K562 (cell line): ENCODE data around the gene LAMA3. TPM values are rescaled to one million over a fixed set of nuclear protein-coding genes. Genes with fewer than 3 reads are reported as not detected.

Experiments
- ATF2 ChIP-seq: sonication (generic); formaldehyde crosslinking; IDR thresholded peaks from 2 replicates; pipeline ENCODE4 v1.8.1; 2022; ENCODE audit warnings: missing genetic modification reagents
- polyA plus RNA-seq, 8 experiments: library from polyadenylated mRNA; depleted of rRNA in 4 of 8; stranded (reverse) in 5 of 8; unstranded in 3 of 8; fragments of >200 nt; fragmentation: Nextera tagmentation in 2 of 8; fragmentation: Illumina TruSeq in 1 of 8; extraction: Ambion mirVana in 2 of 8; extraction: Trizol in 1 of 8; gene quantifications; 2 replicates each; pipeline versions ENCODE4 v1.2.1 to v1.2.3, GENCODE V29; 2011 to 2014; ENCODE audit warnings: inconsistent platforms in 1 of 8, missing spikeins in 1 of 8
- total RNA-seq, 7 experiments: library from RNA; depleted of rRNA in 6 of 7; stranded (reverse); fragments of >200 nt in 6 of 7; fragmentation: Illumina TruSeq in 2 of 7; extraction: Trizol in 2 of 7; gene quantifications; 2 replicates each; pipeline versions ENCODE4 v1.2.1 to v1.2.3, GENCODE V29; 2011 to 2021; ENCODE audit warnings: low replicate concordance in 1 of 7
- TF ChIP-seq, protein P1 (sequence below), 2 experiments: fragments of 450-650 bp; formaldehyde crosslinking in 1 of 2; IDR thresholded peaks; 2 replicates each; pipeline versions ENCODE4 v1.4.0 to v1.6.1; 2014 to 2020; ENCODE audit warnings: mild to moderate bottlenecking in 2 of 2, borderline replicate concordance in 1 of 2, low read depth in 1 of 2

Gene LAMA3
- total and polyA plus RNA-seq, 9 of the 15 experiments (the other 6 are each of a cell fraction or from before 2014, with no cell fraction given), result 0.07 TPM; not detected in 8

DNA sequence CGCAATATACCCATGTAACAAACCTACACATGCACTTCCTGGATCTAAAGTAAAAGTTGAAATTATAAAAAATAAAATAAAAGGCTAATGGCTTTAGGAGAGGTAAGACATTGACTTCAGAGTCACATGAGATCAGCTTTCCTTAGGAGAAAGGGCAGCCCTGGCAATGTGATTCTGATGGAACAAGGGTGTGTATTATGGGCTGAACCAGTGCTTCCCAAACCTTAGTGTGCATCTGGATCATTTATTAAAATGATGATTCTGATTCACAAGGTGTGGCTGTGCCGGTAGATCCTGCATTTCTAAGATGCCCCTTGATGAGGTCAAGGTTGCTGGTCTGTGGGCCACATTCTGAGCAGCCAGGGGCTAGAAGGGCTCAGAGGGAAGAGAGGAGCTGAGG is 42.6 kb downstream of the LAMA3 start (continued):
- TF ChIP-seq, protein P1, sequence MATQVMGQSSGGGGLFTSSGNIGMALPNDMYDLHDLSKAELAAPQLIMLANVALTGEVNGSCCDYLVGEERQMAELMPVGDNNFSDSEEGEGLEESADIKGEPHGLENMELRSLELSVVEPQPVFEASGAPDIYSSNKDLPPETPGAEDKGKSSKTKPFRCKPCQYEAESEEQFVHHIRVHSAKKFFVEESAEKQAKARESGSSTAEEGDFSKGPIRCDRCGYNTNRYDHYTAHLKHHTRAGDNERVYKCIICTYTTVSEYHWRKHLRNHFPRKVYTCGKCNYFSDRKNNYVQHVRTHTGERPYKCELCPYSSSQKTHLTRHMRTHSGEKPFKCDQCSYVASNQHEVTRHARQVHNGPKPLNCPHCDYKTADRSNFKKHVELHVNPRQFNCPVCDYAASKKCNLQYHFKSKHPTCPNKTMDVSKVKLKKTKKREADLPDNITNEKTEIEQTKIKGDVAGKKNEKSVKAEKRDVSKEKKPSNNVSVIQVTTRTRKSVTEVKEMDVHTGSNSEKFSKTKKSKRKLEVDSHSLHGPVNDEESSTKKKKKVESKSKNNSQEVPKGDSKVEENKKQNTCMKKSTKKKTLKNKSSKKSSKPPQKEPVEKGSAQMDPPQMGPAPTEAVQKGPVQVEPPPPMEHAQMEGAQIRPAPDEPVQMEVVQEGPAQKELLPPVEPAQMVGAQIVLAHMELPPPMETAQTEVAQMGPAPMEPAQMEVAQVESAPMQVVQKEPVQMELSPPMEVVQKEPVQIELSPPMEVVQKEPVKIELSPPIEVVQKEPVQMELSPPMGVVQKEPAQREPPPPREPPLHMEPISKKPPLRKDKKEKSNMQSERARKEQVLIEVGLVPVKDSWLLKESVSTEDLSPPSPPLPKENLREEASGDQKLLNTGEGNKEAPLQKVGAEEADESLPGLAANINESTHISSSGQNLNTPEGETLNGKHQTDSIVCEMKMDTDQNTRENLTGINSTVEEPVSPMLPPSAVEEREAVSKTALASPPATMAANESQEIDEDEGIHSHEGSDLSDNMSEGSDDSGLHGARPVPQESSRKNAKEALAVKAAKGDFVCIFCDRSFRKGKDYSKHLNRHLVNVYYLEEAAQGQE (IDR thresholded peaks at IDR 0.05; ENCODE audit: borderline replicate concordance), result no peak
- TF ChIP-seq, protein P1 (CRISPR knock-in tag; IDR thresholded peaks at IDR 0.05; ENCODE audit: low read depth), result no peak
- no peak for TF ChIP-seq ATF2 (CRISPR knock-in tag)
- TF ChIP-seq, all 486 proteins: peak for 0
